ENCODE results near the gene COX5B.
"Not testable (repeated sequence)": the region's sequence is repeated elsewhere in the genome, so short reads cannot be mapped to it uniquely, and the experiment has no call there.

The COX5B gene, protein sequence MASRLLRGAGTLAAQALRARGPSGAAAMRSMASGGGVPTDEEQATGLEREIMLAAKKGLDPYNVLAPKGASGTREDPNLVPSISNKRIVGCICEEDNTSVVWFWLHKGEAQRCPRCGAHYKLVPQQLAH

DNA sequence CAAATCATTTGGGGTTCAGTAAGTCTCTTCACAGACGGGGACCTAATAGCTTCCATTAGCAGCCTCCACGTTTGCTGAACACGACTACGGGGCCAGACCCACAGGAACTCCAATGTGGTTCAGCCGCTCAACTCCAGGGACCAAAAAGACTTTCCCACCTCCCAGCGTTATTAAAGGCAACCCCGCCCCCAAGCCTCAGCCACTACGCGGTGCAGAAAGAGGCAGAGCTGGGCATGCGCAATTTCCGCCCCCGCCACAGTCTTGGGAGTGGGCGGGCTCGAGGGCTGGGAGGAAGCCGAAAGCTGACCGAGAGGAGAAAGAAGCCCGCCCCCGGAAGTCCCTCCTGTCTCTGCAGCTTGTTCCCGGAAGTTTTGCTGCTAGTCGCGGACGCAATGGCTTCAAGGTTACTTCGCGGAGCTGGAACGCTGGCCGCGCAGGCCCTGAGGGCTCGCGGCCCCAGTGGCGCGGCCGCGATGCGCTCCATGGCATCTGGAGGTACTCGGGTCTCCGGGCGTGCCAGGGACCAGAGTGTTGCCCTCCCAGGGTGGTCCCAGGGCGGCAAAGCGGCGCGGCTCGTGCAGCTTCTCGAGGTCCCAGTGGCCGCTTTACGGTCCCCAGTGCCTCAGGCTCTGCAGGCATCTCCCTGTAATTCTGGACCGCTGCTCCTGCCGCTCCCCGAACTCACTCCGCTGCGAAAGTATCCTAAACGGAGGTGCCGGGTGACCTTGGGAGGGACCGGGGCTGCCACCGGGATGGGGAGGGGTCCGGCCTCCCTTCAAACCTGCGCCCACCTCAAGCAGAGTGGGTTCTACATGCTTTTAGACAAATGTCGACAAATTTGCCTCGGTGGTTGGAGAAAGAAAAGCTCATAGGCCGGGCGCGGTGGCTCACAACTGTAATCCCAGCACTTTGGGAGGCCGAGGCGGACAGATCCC lies at the start of gene COX5B:
TSS of gene COX5B (plus strand) at position 368 of the 935 bp plus-strand sequence. CDS start at position 393, 25 bp downstream.
- peak; percentile 97 for DNase-seq

DNA sequence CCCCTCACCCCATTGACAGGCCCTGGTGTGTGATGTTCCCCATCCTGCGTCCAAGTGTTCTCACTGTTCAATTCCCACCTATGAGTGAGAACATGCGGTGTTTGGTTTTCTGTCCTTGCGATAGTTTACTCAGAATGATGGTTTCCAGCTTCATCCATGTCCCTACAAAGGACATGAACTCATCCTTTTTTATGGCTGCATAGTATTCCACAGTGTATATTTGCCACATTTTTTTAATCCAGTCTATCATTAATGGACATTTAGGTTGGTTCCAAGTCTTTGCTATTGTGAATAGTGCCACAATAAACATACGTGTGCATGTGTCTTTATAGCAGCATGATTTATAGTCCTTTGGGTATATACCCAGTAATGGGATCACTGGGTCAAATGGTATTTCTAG lies 49.7 kb upstream of the COX5B start:
- DNase-seq: not testable (repeated sequence)

DNA sequence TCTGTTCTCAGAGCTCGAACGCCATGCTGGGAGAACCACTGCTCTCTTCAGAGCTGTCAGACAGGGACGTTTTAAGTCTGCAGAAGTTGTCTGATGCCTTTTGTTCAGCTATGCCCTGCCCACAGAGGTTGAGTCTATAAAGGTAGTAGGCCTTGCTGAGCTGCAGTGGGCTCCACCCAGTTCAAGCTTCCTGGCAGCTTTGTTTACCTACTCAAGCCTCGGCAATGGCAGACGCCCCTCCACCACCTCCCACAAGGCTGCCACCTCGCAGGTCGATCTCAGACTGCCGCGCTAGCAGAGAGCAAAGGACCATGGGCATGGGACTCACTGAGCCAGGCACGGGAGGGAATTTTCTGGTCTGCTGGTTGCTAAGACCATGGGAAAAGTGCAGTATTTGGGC lies 44.3 kb upstream of the COX5B start:
- not testable (repeated sequence) for DNase-seq

DNA sequence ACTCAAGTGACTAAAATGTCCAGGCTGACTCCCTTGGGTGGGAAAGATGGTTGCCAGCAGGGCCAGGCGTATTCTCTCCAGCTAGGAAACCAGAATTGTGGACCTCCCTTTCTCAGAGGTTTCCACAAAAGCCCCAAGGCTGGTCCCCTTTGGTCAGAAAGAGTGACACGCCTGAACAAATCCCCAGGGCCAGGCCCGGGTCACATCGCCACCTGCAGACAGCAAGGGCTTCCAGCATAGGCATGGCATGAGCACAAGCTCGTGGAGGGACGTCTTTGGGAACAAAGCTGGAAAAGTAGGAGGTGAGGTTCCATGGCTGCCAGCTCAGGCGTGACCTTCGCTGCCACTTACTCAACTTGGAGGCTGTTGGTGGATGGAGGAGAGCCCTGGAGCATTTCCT lies 40.8 kb upstream of the COX5B start:
- not testable (repeated sequence) for DNase-seq

DNA sequence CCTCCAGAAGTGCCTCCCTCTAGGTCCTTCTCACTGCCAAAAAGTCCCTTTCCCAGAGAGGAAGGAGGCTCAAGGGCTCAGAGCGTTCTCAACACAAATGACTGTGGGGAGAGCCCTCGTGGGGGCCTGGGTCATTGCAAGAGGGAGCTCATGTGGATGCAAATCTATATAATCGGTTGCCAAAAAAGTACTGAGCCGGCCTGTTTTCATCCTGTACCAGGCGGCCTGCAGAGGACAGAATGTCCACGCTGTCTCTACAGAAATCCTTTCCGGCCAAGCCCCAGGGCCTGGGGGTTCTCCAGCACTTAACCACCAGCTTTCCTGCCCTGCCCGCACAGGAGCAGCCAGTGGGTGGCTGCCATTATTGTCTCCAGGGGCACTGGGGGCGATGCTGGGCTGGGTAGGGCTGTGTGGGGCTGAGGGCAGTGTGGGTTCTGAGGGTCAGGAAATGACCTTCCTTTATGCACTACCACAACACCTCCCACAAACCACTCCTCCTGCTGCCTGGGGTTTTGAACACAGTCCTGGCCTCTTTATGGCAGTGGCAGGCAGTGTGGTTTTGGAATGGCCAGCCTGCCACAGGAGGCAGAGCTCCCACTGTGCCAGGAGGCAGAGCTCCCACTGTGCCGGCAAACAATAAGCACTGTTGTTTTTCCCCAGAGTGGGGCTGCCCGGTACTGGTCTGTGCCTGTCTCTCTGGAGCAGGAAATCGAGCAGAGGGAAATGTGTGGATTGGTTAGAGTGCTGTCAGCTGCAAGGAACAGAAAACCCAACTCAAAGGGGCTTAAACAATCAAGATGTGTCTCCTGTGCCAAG lies 40.1 kb upstream of the COX5B start:
- not testable (repeated sequence) for DNase-seq

DNA sequence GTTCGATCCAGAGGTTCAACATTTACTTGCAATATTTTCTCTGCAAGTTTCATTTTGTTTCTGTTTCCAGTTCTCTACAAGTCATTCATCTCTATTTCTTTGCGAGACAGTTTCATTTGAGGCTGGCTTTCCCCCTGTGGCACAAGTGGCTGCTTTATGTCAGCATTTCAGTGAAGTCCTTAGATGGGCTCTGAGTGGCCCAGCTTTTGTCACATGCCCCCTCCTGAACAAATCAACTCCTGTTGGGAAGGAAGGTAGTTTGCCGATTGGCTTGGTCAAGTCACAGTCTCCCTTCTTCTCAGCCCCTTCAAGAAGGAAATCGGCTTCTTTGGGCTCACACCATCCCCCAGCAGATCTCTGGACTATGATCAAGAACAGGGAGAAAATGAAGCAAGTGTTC lies 37.1 kb upstream of the COX5B start:
- not testable (repeated sequence) for DNase-seq

DNA sequence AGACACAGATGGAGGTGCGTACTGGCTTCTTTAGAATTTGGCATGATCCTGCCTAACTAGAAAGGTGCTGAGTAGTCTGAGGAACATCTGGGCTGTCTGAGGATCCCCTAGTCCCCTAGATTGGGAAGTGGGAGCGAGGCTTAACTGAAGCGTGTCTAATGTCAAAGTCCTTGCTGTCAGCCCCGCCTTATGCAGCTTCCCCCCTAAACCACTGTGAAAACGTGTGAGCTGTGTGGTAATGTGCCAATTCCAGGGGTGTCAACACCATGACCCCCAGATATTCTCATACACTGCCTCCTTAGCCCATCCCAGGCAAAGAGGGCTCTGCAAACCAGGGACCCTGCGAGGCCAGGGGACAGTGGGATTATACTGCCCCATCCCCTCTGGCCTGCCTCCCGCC lies 34.0 kb upstream of the COX5B start:
- DNase-seq: not testable (repeated sequence)

DNA sequence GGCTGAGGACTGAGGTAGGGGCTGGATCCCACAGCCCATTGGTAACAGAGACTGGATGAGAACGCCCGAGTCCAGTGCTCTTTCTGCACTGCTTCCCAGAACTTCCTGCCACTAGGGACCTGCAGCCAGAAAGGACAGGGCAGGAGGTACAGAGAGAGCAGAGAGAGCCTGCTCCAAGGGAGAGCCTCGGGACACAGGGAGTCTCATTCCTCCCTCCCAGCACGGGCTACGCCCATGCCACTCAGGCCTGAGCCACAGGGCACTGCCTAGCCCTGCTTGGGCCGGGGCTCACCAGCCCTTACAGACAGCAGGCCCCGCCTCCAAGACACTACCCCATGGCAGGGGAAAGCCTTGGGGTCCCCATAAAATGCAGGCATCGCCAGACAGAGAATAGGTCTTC lies 30.1 kb upstream of the COX5B start:
- not testable (repeated sequence) for DNase-seq

DNA sequence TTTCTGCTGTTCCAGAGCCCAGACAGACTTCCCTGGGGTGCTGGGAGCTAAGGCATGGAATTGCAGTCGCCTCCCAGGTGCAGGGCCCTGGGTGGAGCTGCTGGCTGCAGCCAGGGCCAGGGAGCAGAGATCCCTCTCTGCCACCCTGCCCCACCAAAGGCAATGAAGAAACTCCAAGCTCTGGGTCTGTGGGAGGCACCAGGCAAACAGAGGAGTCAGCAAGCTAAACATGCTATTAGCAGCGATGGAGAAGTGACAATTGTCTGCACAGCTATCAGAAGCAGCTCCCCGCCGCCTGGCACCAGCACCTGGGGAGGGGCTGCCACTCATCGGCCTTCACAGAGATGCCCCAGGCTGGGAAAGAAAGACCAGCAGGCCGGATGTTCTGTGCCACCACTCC lies 28.0 kb upstream of the COX5B start:
- DNase-seq: no peak

DNA sequence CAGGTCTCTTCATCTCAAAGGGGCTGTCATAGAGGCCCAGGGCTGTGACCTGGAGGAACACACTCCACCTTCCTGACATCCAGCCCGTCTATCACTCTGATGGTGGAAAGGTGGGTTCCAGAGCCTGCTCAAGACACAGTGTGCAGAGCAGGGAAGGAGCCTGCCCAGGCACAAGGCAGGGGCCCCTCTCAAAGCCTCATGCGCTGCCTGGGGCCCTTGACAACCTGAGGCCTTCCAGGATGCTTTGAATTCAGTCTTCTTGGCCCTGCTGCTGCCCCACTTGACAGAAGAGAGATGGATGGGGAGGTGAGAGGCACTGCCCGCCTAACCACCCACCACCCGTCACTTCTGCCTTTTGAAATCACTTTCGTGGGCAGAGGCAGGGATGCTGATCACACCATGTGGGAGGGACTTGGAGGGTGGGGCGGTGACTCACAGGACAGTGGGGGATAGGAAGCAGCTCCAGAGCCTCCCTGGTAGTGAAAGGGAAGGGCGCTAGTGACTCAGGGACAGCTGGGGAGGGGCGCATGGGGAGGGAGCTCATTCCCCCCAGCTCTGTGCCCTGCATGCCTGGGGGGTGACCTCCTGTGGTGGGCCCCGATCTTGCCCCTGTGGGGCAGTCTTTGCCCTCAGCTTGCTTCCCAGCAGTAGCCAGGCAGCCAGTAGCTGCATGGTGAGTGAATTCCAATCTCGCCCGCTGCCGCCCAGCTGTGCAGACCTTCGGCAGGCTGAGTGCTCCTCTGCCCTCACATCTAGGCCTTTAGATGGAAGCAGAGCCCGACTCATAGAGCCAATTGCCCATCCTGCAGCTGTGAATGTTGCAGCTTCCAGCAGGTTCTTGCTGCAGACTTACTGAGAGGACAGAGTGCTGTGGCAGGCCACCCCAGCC lies 26.7 kb upstream of the COX5B start:
- not testable (repeated sequence) for DNase-seq

DNA sequence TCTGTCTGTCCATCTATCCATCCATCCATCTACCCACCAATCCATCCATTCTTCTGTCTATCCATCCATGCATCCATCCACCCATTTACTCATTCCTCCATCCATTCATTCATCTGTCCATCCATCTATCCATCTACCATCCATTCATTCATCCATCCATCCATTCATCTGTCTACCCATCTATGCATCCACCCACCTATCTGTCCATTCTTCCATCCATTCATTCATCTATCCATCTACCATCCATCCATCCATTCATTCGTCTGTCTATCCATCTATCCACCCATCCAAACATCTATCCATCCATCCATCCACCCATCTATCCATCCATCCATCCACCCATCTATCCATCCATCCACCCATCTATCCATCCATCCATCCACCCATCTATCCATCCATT lies 25.4 kb upstream of the COX5B start:
- not testable (repeated sequence) for DNase-seq

DNA sequence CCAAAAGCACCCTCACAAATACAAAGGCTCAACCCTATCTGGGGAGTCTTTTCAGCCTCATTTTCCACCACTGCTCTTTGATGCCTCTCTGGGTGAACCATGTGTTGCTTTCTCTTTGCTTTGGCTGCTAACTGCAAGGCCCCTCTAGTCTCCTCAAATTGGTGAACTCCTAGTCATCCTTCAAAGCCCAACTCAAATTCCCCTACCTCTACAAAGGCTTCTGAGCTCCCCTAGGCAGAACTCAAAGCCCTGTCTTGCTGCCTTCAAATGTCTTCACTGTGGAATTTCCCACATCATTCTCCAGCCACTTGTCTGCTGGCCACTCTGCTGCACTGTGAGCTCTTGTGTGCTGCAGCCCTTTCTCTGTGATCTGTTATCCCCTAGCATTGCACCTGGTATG lies 22.9 kb upstream of the COX5B start:
- not testable (repeated sequence) for DNase-seq

DNA sequence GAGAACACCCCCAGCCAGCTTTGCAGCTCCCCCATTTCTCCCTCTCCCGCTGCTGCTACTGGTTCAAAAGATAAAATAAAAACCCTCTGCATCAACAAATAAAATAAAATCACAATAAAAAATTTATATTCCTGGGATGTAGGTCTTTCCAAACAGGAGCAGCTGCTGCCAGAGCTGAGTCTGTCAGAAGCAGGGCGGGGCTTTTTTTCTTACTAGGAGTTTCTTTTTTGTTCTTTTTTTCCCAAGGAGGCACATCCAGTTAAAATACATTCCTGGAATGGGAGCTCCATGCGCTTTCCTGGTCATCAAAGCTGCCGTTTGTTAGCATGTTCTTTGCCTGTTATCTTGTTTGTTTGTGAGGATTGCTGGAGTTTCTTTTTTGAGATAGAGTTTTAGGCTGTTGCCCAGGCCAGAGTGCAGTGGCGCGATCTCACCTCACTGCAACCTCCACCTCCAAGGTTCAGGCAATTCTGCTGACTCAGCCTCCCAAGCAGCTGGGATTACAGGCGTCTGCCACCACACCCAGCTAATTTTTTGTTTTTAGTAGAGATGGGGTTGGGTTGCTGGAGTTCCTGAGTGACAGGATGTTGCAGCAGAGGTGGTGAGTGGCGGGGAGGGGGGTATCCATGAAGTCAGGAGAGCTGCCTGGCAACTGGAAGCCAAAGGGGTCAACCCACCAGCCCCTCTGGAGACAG lies 20.4 kb upstream of the COX5B start:
- DNase-seq: not testable (repeated sequence)

DNA sequence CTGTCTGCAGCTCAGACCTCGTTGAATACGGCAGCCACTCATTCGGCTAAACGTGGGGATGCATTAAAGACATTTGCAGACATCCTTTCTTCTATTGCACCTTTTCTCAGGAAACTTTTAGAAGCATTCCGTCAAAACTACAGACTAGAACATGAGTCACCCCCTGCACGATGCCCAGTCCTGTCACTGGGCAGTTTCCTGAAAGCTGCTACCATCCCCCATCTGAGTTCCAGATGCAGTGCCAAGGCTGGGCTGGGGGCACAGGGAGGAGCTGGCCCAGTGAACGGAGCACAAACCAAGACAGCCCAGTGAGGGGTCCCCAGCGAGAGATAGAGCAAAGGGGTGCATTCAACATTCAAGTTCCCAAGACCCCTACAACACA lies 19.8 kb upstream of the COX5B start:
- not testable (repeated sequence) for DNase-seq

DNA sequence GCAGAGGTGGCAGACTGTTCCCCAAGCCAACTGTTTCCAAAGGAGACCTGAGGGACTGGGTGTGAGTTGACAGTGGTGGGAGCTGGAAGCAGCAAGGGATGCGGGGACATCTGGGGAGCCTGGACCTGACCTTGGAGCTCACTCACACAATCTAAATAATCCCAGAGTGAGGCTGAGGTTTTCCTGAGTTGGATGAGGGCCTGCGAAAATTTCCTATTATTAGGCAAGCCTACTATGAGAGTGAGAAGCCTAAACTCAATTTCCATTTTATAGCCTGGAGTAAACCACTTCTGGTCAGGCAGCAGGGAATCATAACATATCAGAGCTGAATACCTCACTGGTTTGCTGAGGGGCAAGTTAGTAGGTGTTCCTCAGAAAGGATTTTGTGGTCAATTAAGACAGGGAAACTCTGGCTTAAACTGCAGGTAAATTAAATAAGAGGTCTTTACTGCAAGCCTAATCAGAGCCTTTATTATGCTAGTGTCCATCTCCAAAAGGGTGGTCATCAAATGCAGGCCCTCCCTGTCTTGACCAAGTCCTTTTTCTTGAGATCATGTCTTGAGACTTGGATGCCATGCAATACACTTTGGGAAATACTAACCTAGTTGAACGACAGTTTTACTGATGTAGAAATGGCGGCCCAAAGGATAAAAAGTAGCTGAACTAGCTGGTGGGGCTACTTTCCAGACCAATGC lies 1.7 kb upstream of the COX5B start:
- DNase-seq: no peak

DNA sequence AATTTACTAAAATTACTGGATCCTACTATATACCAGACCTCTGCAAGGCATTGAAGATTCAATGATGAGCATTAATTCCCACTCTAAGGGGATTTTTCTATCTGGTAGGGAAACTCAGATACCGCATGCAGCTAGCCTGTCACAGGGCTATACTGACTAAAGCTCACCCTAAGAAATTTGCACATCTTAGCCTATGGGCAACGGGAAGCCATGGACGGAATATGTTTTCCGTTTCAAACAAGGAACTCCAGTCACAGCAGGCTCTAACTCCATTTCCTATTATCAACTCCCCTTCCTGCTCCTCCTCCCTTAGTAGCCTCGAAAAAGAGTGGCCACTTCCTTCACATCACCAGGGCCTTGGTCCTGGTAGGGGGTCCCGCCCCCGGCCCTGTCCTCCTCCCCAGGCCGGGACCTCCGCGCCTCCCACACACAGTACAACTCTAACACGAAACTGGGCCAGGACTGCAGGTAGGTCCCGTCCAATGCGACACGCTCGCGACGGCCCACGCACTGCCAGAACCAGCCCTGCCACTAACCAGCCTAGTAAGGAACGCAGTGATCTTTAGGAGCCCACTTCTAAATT lies 659 bp upstream of the COX5B start:
- DNase-seq: no peak

DNA sequence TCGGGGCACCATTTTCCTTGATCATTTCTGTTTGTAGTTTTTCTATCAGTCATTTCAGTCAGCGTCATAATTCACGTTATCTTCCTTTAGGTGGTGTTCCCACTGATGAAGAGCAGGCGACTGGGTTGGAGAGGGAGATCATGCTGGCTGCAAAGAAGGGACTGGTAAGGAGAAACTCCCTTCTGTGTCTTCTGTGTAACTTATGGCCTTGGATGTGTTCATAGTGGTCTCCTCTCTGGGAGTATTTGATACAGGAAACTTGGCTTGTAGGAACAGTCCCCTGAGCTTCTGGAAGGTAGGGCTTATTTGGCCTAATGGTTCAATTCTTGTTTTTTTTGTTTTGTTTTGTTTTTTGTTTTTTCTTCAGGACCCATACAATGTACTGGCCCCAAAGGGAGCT lies 1.1 kb downstream of the COX5B start:
- DNase-seq: no peak

DNA sequence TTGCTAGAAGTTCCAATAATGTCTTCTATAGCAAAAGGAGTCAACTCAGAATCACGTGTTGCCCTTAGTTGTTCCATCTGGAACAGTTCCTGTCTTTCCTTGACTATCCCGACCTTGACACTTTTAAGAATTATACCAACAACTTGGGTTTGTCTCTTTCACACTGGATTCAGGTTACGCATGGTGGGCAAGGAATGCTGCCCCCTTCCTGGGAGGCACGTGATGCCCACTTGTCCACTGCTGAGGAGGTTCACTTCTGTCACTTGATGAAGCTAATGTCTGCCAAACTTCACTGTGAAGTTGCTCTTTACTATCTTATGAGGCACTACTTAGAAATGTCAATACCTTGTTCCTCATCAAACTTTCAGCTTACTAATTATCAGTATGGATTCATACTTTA lies 5.3 kb downstream of the COX5B start:
- DNase-seq: no peak

DNA sequence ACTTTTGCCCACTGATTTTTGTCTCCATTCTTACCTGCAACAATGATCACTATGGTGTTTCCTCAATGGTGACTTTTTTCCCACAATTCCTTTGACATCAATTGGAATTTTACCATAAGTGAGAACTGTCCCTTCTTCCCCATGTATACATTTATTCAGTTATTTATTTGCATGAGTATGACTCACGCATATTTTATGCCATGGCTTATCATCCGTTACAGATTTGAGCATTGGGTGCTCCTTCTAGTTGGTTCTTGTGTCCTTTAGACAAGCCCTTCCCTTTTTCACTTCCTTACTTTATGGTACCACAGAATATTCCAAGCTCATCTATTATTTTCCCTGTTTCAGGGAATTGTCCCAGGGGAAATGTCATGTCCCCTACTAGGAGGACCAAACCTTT lies 7.6 kb downstream of the COX5B start:
- DNase-seq: no peak

DNA sequence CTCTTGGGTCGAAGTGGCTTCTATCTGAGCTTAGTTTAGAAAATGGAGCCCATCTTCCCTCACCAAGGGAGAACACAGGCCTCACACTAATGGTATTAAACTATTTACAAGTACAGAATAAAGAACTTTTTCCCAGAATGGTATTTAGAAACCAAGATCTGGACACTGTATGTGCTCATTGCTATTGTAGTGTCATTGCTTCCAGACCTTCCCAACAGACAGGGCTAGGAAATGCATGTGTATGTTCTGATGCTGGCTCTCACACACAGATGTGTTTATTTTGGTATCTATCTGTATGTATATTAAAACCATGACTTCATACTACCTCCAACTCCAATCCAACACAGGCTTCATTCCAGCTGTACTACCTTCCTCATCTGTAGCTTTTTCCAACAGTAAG lies 8.0 kb downstream of the COX5B start:
- no peak for DNase-seq

DNA sequence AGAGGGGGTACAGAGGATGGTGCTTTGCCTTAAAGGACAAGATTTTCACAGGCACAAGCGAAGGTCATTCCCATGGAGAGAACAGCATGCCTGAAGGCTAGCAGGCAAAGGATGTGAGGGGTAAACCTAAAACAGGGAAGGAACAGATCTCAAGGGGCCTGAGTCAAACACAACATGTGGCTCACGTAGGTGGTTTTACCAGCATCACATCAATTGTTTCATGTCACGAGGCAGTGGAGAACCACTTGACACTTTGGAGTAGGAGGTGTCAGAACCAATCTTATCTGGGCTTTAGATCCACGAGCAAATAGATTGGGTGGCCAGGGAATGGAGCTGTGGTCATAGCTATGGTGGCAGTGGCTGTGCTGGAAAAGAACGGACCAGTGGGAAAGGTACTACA lies 8.4 kb downstream of the COX5B start:
- no peak for DNase-seq
